ENCODE results near the gene RPN1.

Gene RPN1

GRCh38 chr3:128619146-128619890 is 31.3 kb downstream of the RPN1 start:
- ChIA-PET CTCF (no interaction called here), POLR2A (interaction anchor here (0.6 kb wide), 1 partner anchor 380 kb away, joined by 3 read pairs; no protein-coding TSS in a partner anchor)
- TF ChIP-seq CTCF (IDR thresholded peaks at IDR 0.05; ENCODE audit: control extremely low read depth, extremely low read depth, low read depth, missing control alignments), result no peak
- no peak for DNase-seq (ENCODE audit: extremely low spot score)

- POLR2A ChIA-PET, result interaction anchor here (0.5 to 1.3 kb wide), 2 partner anchors 32 to 54 kb away, joined by 3 to 7 read pairs; partner anchors contain the start of gene RPN1
- CTCF ChIA-PET, result interaction anchor here (0.6 to 2.8 kb wide), 31 partner anchors 7 to 629 kb away, joined by 3 to 40 read pairs (median 6); no protein-coding TSS in a partner anchor
Measured at GRCh38 chr3:128618398-128618726, 32.3 kb downstream of the RPN1 start.

GRCh38 chr3:128617557-128618397 is 32.8 kb downstream of the RPN1 start:
- peak; percentile 94 for TF ChIP-seq CTCF (IDR thresholded peaks at IDR 0.05; ENCODE audit: control extremely low read depth, extremely low read depth, low read depth, missing control alignments)
- ChIA-PET CTCF (interaction anchor here (0.6 to 2.8 kb wide), 46 partner anchors 8 to 655 kb away, joined by 3 to 40 read pairs (median 4); partner anchors contain the start of gene GATA2), POLR2A (interaction anchor here (0.5 to 1.3 kb wide), 2 partner anchors 33 to 54 kb away, joined by 3 to 7 read pairs; partner anchors contain the start of gene RPN1)
- peak; percentile 100 for DNase-seq (ENCODE audit: extremely low spot score)

More at GRCh38 chr3:128618398-128618726, 32.3 kb downstream of the RPN1 start:
- no peak for DNase-seq (ENCODE audit: extremely low spot score)
- TF ChIP-seq CTCF (IDR thresholded peaks at IDR 0.05; ENCODE audit: control extremely low read depth, extremely low read depth, low read depth, missing control alignments), result no peak

- TF ChIP-seq CTCF (IDR thresholded peaks at IDR 0.05; ENCODE audit: control extremely low read depth, extremely low read depth, low read depth, missing control alignments), result no peak
- POLR2A ChIA-PET, result interaction anchor here (1.3 kb wide), 1 partner anchor 33 kb away, joined by 7 read pairs; the partner anchor contains the start of gene RPN1
- no peak for DNase-seq (ENCODE audit: extremely low spot score)
- CTCF ChIA-PET, result interaction anchor here (0.6 to 2.8 kb wide), 40 partner anchors 9 to 655 kb away, joined by 3 to 40 read pairs (median 4); partner anchors contain the start of gene GATA2
Measured at GRCh38 chr3:128617270-128617556, 33.4 kb downstream of the RPN1 start.

- POLR2A ChIA-PET, result interaction anchor here (0.6 kb wide), 1 partner anchor 49 kb away, joined by 3 read pairs; no protein-coding TSS in a partner anchor
Measured at GRCh38 chr3:128616516-128617269, 33.9 kb downstream of the RPN1 start.

More at GRCh38 chr3:128616516-128617269, 33.9 kb downstream of the RPN1 start:
- CTCF ChIA-PET, result interaction anchor here (1.0 to 2.8 kb wide), 24 partner anchors 9 to 656 kb away, joined by 3 to 40 read pairs (median 4); no protein-coding TSS in a partner anchor
- no peak for DNase-seq (ENCODE audit: extremely low spot score)
- no peak for TF ChIP-seq CTCF (IDR thresholded peaks at IDR 0.05; ENCODE audit: control extremely low read depth, extremely low read depth, low read depth, missing control alignments)

Measured in GM10248 (cell line).